ENCODE results near the gene BCAS2. TPM values are rescaled to one million over a fixed set of nuclear protein-coding genes. Genes with fewer than 3 reads are reported as not detected.
A peak's percentile ranks its signal among the peaks of the same experiment; 100 is the strongest.

Gene BCAS2
- total and polyA plus RNA-seq, 2 experiments from 2014 or later = 53.5 to 58.0 TPM

GRCh38 chr1:114558544-114558943, 22.9 kb downstream of the BCAS2 start:
- no peaks in the 10 kb centered on the region for H3K4me1 ChIP-seq (ENCODE audit: insufficient read depth)
- H3K4me2 ChIP-seq = no peak overlapping the region
- H4K20me1 ChIP-seq (ENCODE audit: insufficient read depth, poor library complexity, severe bottlenecking) = no peaks in the 10 kb centered on the region
- no peaks in the 10 kb centered on the region for H3K9me2 ChIP-seq (replicated peaks; ENCODE audit: insufficient read depth)
- no peak for TF ChIP-seq EZH2phosphoT487 (IDR thresholded peaks at IDR 0.05; ENCODE audit: low read depth, severe bottlenecking, unreplicated experiment)
- TF ChIP-seq, protein P1, sequence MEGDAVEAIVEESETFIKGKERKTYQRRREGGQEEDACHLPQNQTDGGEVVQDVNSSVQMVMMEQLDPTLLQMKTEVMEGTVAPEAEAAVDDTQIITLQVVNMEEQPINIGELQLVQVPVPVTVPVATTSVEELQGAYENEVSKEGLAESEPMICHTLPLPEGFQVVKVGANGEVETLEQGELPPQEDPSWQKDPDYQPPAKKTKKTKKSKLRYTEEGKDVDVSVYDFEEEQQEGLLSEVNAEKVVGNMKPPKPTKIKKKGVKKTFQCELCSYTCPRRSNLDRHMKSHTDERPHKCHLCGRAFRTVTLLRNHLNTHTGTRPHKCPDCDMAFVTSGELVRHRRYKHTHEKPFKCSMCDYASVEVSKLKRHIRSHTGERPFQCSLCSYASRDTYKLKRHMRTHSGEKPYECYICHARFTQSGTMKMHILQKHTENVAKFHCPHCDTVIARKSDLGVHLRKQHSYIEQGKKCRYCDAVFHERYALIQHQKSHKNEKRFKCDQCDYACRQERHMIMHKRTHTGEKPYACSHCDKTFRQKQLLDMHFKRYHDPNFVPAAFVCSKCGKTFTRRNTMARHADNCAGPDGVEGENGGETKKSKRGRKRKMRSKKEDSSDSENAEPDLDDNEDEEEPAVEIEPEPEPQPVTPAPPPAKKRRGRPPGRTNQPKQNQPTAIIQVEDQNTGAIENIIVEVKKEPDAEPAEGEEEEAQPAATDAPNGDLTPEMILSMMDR (IDR thresholded peaks at IDR 0.05; ENCODE audit: poor library complexity) = peak; percentile 41
- no peak overlapping the region for H2AFZ ChIP-seq
- no peaks in the 10 kb centered on the region for H3K9me3 ChIP-seq (ENCODE audit: low read depth)
- no peak overlapping the region for H3K27ac ChIP-seq
- WGBS (ENCODE audit: low lambda C conversion rate, missing lambda C conversion rate) = 100% methylated on average over 1 of the region's 1 CpG
- no peaks in the 10 kb centered on the region for H3K36me3 ChIP-seq (replicated peaks; ENCODE audit: insufficient read depth, low read depth)
- no peaks in the 10 kb centered on the region for H3K27me3 ChIP-seq
- H3K79me2 ChIP-seq = no peaks in the 10 kb centered on the region
- DNase-seq (ENCODE audit: low spot score) = peak; percentile 10
- H3K4me3 ChIP-seq = no peak overlapping the region

- Histone ChIP-seq H3K9me3 (ENCODE audit: low read depth) (no peaks in the 10 kb centered on the region), H4K20me1 (ENCODE audit: insufficient read depth, poor library complexity, severe bottlenecking) (no peaks in the 10 kb centered on the region), H3K27me3 (no peaks in the 10 kb centered on the region), H3K4me1 (ENCODE audit: insufficient read depth) (no peaks in the 10 kb centered on the region), H2AFZ (no peak overlapping the region), H3K27ac (no peak overlapping the region), H3K9me2 (replicated peaks; ENCODE audit: insufficient read depth) (no peaks in the 10 kb centered on the region), H3K79me2 (no peaks in the 10 kb centered on the region), H3K36me3 (replicated peaks; ENCODE audit: insufficient read depth, low read depth) (no peaks in the 10 kb centered on the region), H3K4me2 (no peak overlapping the region), H3K4me3 (no peak overlapping the region)
- DNase-seq (ENCODE audit: low spot score) = no peak
- 43% methylated on average over 2 of the region's 2 CpGs for WGBS (ENCODE audit: low lambda C conversion rate, missing lambda C conversion rate)
- TF ChIP-seq EZH2phosphoT487 (IDR thresholded peaks at IDR 0.05; ENCODE audit: low read depth, severe bottlenecking, unreplicated experiment) (no peak), EZH2 (IDR thresholded peaks at IDR 0.05; ENCODE audit: borderline replicate concordance) (no peak)
- TF ChIP-seq, protein P1 (IDR thresholded peaks at IDR 0.05; ENCODE audit: poor library complexity) = no peak
Observed at GRCh38 chr1:114554577-114554976, 26.8 kb downstream of the BCAS2 start.

DNA sequence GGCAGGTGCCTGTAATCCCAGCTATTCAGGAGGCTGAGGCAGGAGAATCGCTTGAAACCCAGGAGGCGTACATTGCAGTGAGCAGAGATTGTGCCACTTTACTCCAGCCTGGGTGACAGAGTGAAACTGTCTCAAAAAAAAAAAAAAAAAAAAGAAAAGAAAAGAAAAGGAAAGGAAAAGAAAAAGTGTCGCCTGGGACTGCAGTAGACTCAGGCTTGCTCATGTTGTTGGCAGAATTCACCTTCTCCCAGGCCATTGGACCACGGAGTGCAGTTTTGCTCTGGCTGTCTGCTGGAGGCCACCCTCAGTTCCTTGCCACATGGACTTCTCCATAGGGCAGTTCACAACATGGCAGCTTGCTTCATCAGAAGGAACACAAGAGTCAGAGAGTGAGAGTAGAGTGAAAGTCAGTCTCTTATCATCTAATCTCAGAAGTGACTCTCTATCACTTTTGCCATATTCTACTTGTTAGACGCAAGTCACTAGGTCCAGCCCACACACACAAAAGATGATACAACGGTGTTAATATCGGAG, 29.2 kb downstream of the BCAS2 start:
- H3K79me2 ChIP-seq = no peaks in the 10 kb centered on the region
- H3K9me2 ChIP-seq (replicated peaks; ENCODE audit: insufficient read depth) = no peaks in the 10 kb centered on the region
- H2AFZ ChIP-seq = no peak overlapping the region

More for the DNA sequence above, 29.2 kb downstream of the BCAS2 start:
- Histone ChIP-seq H3K9me3 (ENCODE audit: low read depth) (no peaks in the 10 kb centered on the region), H3K36me3 (replicated peaks; ENCODE audit: insufficient read depth, low read depth) (no peaks in the 10 kb centered on the region), H3K27me3 (no peaks in the 10 kb centered on the region), H3K4me1 (ENCODE audit: insufficient read depth) (no peaks in the 10 kb centered on the region), H3K4me2 (no peak overlapping the region), H4K20me1 (ENCODE audit: insufficient read depth, poor library complexity, severe bottlenecking) (no peaks in the 10 kb centered on the region), H3K4me3 (no peak overlapping the region), H3K27ac (no peak overlapping the region)
- no peak for DNase-seq (ENCODE audit: low spot score)
- TF ChIP-seq EZH2 (IDR thresholded peaks at IDR 0.05; ENCODE audit: borderline replicate concordance) (no peak), EZH2phosphoT487 (IDR thresholded peaks at IDR 0.05; ENCODE audit: low read depth, severe bottlenecking, unreplicated experiment) (no peak)
- TF ChIP-seq, protein P1 (IDR thresholded peaks at IDR 0.05; ENCODE audit: poor library complexity) = no peak
- 97% methylated on average over 7 of the region's 7 CpGs for WGBS (ENCODE audit: low lambda C conversion rate, missing lambda C conversion rate)
